GM12891 (cell line): ENCODE results near the gene STAT3.
"Not testable (repeated sequence)": the region's sequence is repeated elsewhere in the genome, so short reads cannot be mapped to it uniquely, and the experiment has no call there.

Experiments used
- PAX5 ChIP-seq: IDR thresholded peaks from 2 replicates; pipeline ENCODE4 v1.6.1; 2011; ENCODE audit warnings: low read length, moderate library complexity, mild to moderate bottlenecking; ENCODE audit not compliant: insufficient read depth, severe bottlenecking
- POLR2A ChIP-seq: IDR thresholded peaks from 2 replicates; pipeline ENCODE4 v1.6.1; 2011; ENCODE audit warnings: low read depth, low read length, control low read depth
- POLR2AphosphoS5 ChIP-seq: IDR thresholded peaks from 2 replicates; pipeline ENCODE4 v1.6.1; 2011; ENCODE audit warnings: low read depth, low read length, control low read depth
- POU2F2 ChIP-seq: IDR thresholded peaks from 2 replicates; pipeline ENCODE4 v1.6.1; 2011; ENCODE audit warnings: low read depth, mild to moderate bottlenecking, control low read depth, low read length, moderate library complexity
- SPI1 ChIP-seq: IDR thresholded peaks from 2 replicates; pipeline ENCODE4 v1.6.1; 2011; ENCODE audit warnings: low read depth, low read length, control low read depth
- TAF1 ChIP-seq: IDR thresholded peaks from 2 replicates; pipeline ENCODE4 v1.6.1; 2011; ENCODE audit warnings: low read depth, low read length, control low read depth

DNA sequence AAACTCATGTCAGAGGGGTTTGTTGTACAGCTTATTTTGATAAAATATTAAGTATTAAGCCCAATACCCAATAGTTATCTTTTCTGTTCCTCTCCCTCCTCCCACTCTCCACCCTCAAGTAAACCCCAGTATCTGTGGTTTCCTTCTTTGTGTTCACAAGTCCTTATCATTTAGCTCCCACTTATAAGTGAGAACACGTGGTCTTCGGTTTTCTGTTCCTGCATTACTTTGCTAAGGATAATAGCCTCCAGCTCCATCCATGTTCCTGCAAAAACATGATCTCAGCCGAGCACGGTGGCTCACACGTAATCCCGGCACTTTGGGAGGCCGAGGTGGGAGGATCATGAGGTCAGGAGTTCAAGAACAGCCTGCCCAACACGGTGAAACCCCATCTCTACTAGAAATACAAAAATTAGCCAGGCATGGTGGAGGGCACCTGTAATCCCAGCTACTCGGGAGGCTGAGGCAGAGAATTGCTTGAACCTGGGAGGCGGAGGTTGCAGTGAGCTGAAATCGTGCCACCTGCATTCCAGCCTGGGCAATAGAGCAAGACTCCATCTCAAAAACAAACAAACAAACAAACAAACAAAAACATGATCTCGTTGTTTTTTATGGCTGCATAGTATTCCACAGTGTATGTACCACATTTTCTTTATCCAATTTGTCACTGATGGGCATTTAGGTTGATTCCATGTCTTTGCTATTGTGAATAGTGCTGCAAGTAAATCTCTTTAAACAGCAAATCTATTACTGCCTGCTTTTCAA is 19.3 kb downstream of the STAT3 start:
- TF ChIP-seq POLR2AphosphoS5, POLR2A, POU2F2, TAF1, PAX5, SPI1: not testable (repeated sequence)
